IMR-90 (cell line): ENCODE measurements around the gene SMIM44. TPM values are rescaled to one million over a fixed set of nuclear protein-coding genes. Genes with fewer than 3 reads are reported as not detected.

ENCODE experiments used
- ATAC-seq: fragments of 200-7000 bp; cut with Tn5 transposase; 2 replicates; pipeline ENCODE4 v1.9.1; 2020; ENCODE audit warnings: low read depth, mild to moderate bottlenecking, moderate library complexity
- BruUV-seq: library from RNA; stranded (reverse); fragments of 400-500 nt; replicated peaks from 2 replicates; lab custom pipeline; 2021; lab: Mats Ljungman, UMichigan
- CTCF ChIA-PET: fragments of 300-600 bp; formaldehyde crosslinking; extraction: SDS; loops from one replicate; lab custom pipeline; 2021; ENCODE audit warnings: antibody characterized with exemption; lab: Yijun Ruan, JAX
- POLR2A ChIA-PET: fragments of 300-600 bp; sonication (Branson Sonifier 250); formaldehyde crosslinking; loops from one replicate; lab custom pipeline; 2022; ENCODE audit warnings: antibody characterized with exemption; ENCODE audit not compliant: unreplicated experiment; lab: Charles Lee
- DNase-seq: peaks from one replicate; pipeline ENCODE4 v3.0.0; 2013
- H2AFZ ChIP-seq: replicated peaks from 2 replicates; pipeline ENCODE3; 2013; ENCODE audit warnings: low read length, mild to moderate bottlenecking; ENCODE audit not compliant: poor library complexity
- H2AK5ac ChIP-seq: 2 replicates; pipeline ENCODE4 v1.6.1; 2013; ENCODE audit warnings: low read depth, low read length, inconsistent platforms
- H2AK9ac ChIP-seq: replicated peaks from 2 replicates; pipeline ENCODE3; 2013; ENCODE audit warnings: mild to moderate bottlenecking, low read depth, low read length, moderate library complexity; ENCODE audit not compliant: poor library complexity
- H2BK120ac ChIP-seq: 2 replicates; pipeline ENCODE4 v1.6.1; 2013; ENCODE audit warnings: low read depth, low read length, inconsistent platforms
- H2BK15ac ChIP-seq: 3 replicates; pipeline ENCODE4 v1.6.1; 2013; ENCODE audit warnings: low read depth, low read length, inconsistent platforms
- H2BK20ac ChIP-seq: 2 replicates; pipeline ENCODE4 v1.6.1; 2013; ENCODE audit warnings: low read depth, mild to moderate bottlenecking, inconsistent platforms, low read length, moderate library complexity
- H2BK5ac ChIP-seq: 2 replicates; pipeline ENCODE4 v1.6.1; 2013; ENCODE audit warnings: mild to moderate bottlenecking, low read depth, low read length, inconsistent platforms; ENCODE audit not compliant: poor library complexity, severe bottlenecking
- H3K14ac ChIP-seq: replicated peaks from 2 replicates; pipeline ENCODE4 v1.6.1; 2013; ENCODE audit warnings: low read depth, low read length, inconsistent platforms
- H3K18ac ChIP-seq: 2 replicates; pipeline ENCODE4 v1.6.1; 2013; ENCODE audit warnings: low read depth, low read length, control low read depth
- H3K23ac ChIP-seq: 2 replicates; pipeline ENCODE4 v1.6.1; 2013; ENCODE audit warnings: low read depth, low read length, inconsistent platforms
- H3K27ac ChIP-seq: 2 replicates; pipeline ENCODE4 v1.5.1; 2013; ENCODE audit warnings: mild to moderate bottlenecking, control low read depth, low read length; ENCODE audit not compliant: insufficient read depth
- H3K27me3 ChIP-seq: 2 replicates; pipeline ENCODE4 v1.6.1; 2013; ENCODE audit warnings: low read length; ENCODE audit not compliant: control insufficient read depth, insufficient read depth
- H3K36me3 ChIP-seq: 2 replicates; pipeline ENCODE4 v1.6.1; 2013; ENCODE audit warnings: low read length, mixed read lengths; ENCODE audit not compliant: control insufficient read depth, insufficient read depth
- H3K4ac ChIP-seq: 2 replicates; pipeline ENCODE4 v1.6.1; 2013; ENCODE audit warnings: low read depth, low read length, inconsistent platforms
- H3K4me1 ChIP-seq: 2 replicates; pipeline ENCODE4 v1.6.1; 2013; ENCODE audit warnings: low read length, mixed read lengths; ENCODE audit not compliant: control insufficient read depth, insufficient read depth
- H3K4me2 ChIP-seq: 2 replicates; pipeline ENCODE4 v1.6.1; 2013; ENCODE audit warnings: low read depth, mild to moderate bottlenecking, control low read depth, low read length, moderate library complexity
- H3K4me3 ChIP-seq: 2 replicates; pipeline ENCODE4 v1.5.1; 2013; ENCODE audit warnings: low read depth, mild to moderate bottlenecking, control low read depth, low read length, moderate library complexity; ENCODE audit not compliant: insufficient read depth
- H3K56ac ChIP-seq: 2 replicates; pipeline ENCODE4 v1.6.1; 2013; ENCODE audit warnings: low read length, inconsistent platforms; ENCODE audit not compliant: insufficient read depth; ENCODE audit errors: extremely low read depth
- H3K79me1 ChIP-seq, 2 experiments: 2 replicates each; pipeline ENCODE4 v1.6.1; 2013; ENCODE audit warnings: low read length in 2 of 2, inconsistent platforms in 1 of 2, low read depth in 1 of 2
- H3K9ac ChIP-seq: 2 replicates; pipeline ENCODE4 v1.6.1; 2013; ENCODE audit warnings: low read depth, low read length, control low read depth
- H3K9me1 ChIP-seq: 2 replicates; pipeline ENCODE4 v1.6.1; 2013; ENCODE audit warnings: low read length, inconsistent platforms; ENCODE audit not compliant: insufficient read depth
- H3K9me3 ChIP-seq: 2 replicates; pipeline ENCODE4 v1.6.1; 2013; ENCODE audit warnings: low read length; ENCODE audit not compliant: control insufficient read depth, insufficient read depth
- H4K20me1 ChIP-seq: 2 replicates; pipeline ENCODE4 v1.6.1; 2013; ENCODE audit warnings: low read length, inconsistent platforms; ENCODE audit not compliant: insufficient read depth
- H4K5ac ChIP-seq: 2 replicates; pipeline ENCODE4 v1.6.1; 2013; ENCODE audit warnings: mild to moderate bottlenecking, low read depth, low read length, control low read depth
- H4K8ac ChIP-seq, 2 experiments: 2 replicates each; pipeline ENCODE4 v1.6.1; 2013; ENCODE audit warnings: low read depth in 2 of 2, low read length in 2 of 2, control low read depth in 1 of 2, inconsistent platforms in 1 of 2
- H4K91ac ChIP-seq: 2 replicates; pipeline ENCODE4 v1.6.1; 2013; ENCODE audit warnings: low read depth, low read length, inconsistent platforms; ENCODE audit not compliant: insufficient read depth
- BHLHE40 ChIP-seq: fragments of 150-350 bp; IDR thresholded peaks from 2 replicates; pipeline ENCODE4 v1.6.1; 2016; ENCODE audit warnings: mild to moderate bottlenecking, low read depth, low read length
- WGBS, 2 experiments: methylation state at CpG; one replicate each; pipeline versions ENCODE4 v1.1.5 to v1.1.7; 2013; ENCODE audit warnings: missing lambda C conversion rate in 2 of 2; ENCODE audit not compliant: insufficient read length in 1 of 2; ENCODE audit errors: extremely low coverage in 2 of 2; 5-methylcytosine and 5-hydroxymethylcytosine counted together
- dilution Hi-C: fragments of 300-500 bp; cut with HindIII; formaldehyde crosslinking; loops from one replicate; pipeline ENCODE4 v1.14.3; 2018; ENCODE audit warnings: low sequenced_read_pairs; ENCODE audit not compliant: unreplicated experiment
- in situ Hi-C: fragments of 300-500 bp; cut with MboI; formaldehyde crosslinking; loops from 3 replicates; pipeline ENCODE4 v1.14.3; 2019; ENCODE audit warnings: low sequenced_read_pairs, inconsistent platforms, mixed read lengths
- intact Hi-C: fragments of 100-400 bp; cut with micrococcal nuclease; formaldehyde crosslinking; loops from 2 replicates; pipeline ENCODE4 v1.10.0; 2022
- polyA plus RNA-seq, 3 experiments: library from polyadenylated mRNA; depleted of rRNA; stranded (reverse); fragments of >200 nt; gene quantifications; 2 replicates each; pipeline ENCODE4 v1.2.3, GENCODE V29; 2012; ENCODE audit warnings: low replicate concordance in 1 of 3
- total RNA-seq: library from RNA; depleted of rRNA; stranded (reverse); fragments of >200 nt; gene quantifications from 2 replicates; pipeline ENCODE4 v1.2.3, GENCODE V29; 2012

The SMIM44 gene
- total and polyA plus RNA-seq, 2 of the 4 experiments (the other 2 are of a cell fraction), result not detected

DNA sequence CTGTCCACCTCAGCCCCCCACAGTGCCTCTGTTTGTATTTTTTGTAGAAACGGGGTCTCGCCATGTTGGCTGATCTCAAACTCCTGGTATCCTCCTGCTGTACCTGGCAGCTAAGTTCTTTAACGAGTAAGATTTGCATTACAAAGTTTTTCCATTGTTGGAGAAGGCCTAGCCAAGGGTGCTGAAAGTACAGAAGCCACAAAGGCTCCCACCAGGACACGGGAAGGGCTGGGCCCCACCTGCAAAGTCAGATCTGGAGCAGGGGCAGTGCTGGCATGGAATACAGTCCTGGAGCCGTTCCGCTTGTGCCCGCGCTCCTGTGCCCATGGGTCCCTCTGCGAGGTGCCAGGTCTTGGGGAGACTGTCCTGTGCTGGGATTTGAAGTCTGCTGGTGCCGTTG lies 35.0 kb upstream of the SMIM44 start:
- in situ Hi-C loops, result no loop called here
- H4K5ac ChIP-seq, result no peak overlapping the region
- intact Hi-C loops, result no loop called here
- no peak overlapping the region for H3K9ac ChIP-seq
- H3K4me2 ChIP-seq, result no peak overlapping the region
- H4K8ac ChIP-seq, result no peak overlapping the region
- H3K4ac ChIP-seq, result no peak overlapping the region
- peaks cover 24% of the 10 kb centered on the region for H3K9me1 ChIP-seq
- peaks cover 14% of the 10 kb centered on the region; the same call in 1 of the 2 replicates for H3K36me3 ChIP-seq
- H3K27me3 ChIP-seq, result no peaks in the 10 kb centered on the region
- no peak overlapping the region for H2BK5ac ChIP-seq
- CTCF ChIA-PET, result no interaction called here
- no TSS peak for BruUV-seq
- peaks cover 99% of the 10 kb centered on the region for H4K20me1 ChIP-seq
- DNase-seq, result no peak
- H2AK9ac ChIP-seq, result no peak overlapping the region
- H3K23ac ChIP-seq, result no peak overlapping the region
- H3K56ac ChIP-seq, result no peak overlapping the region
- no peak overlapping the region for H2BK15ac ChIP-seq
- whole genome bisulfite sequencing, 2 experiments, result 78% methylated on average over 4 of the region's 10 CpGs; no CpG with 5 or more reads in 1 of the 2 experiments
- dilution Hi-C loops, result no loop called here
- H3K18ac ChIP-seq, result no peak overlapping the region
- peaks cover 13% of the 10 kb centered on the region for H3K4me1 ChIP-seq
- H3K4me3 ChIP-seq, result no peak overlapping the region
- no peaks in the 10 kb centered on the region for H3K9me3 ChIP-seq
- no peak overlapping the region for H2BK20ac ChIP-seq
- H3K79me1 ChIP-seq, result peaks cover 13 to 94% of the 10 kb centered on the region in 2 experiments
- no peak overlapping the region for H3K14ac ChIP-seq
- no peak overlapping the region for H2BK120ac ChIP-seq
- no peak overlapping the region for H2AFZ ChIP-seq
- H2AK5ac ChIP-seq, result no peak overlapping the region
- ATAC-seq, result no peak
- no peak overlapping the region for H3K27ac ChIP-seq
- TF ChIP-seq BHLHE40, result no peak
- H4K91ac ChIP-seq, result no peak overlapping the region
- POLR2A ChIA-PET, result no interaction called here
